ENCODE results near the gene RIMBP2.

The RIMBP2 gene

GRCh38 chr12:130667421-130667960, 48.6 kb downstream of the RIMBP2 start:
- no peak for DNase-seq (ENCODE audit: low read depth)
- H3K4me3 ChIP-seq (ENCODE audit: low read depth, low read length): no peak overlapping the region
- no peak for TF ChIP-seq CTCF (IDR thresholded peaks at IDR 0.05; ENCODE audit: control insufficient read depth, extremely low read depth, insufficient read depth)

GRCh38 chr12:130666645-130667044, 49.5 kb downstream of the RIMBP2 start:
- H3K4me3 ChIP-seq (ENCODE audit: low read depth, low read length): no peak overlapping the region
- TF ChIP-seq CTCF (IDR thresholded peaks at IDR 0.05; ENCODE audit: control insufficient read depth, extremely low read depth, insufficient read depth): no peak
- no peak for DNase-seq (ENCODE audit: low read depth)

GRCh38 chr12:130665753-130666152, 50.3 kb downstream of the RIMBP2 start:
- TF ChIP-seq CTCF (IDR thresholded peaks at IDR 0.05; ENCODE audit: control insufficient read depth, extremely low read depth, insufficient read depth): no peak
- no peak for DNase-seq (ENCODE audit: low read depth)
- H3K4me3 ChIP-seq (ENCODE audit: low read depth, low read length): no peak overlapping the region

GRCh38 chr12:130664772-130665171, 51.3 kb downstream of the RIMBP2 start:
- no peak for TF ChIP-seq CTCF (IDR thresholded peaks at IDR 0.05; ENCODE audit: control insufficient read depth, extremely low read depth, insufficient read depth)
- no peak for DNase-seq (ENCODE audit: low read depth)
- H3K4me3 ChIP-seq (ENCODE audit: low read depth, low read length): no peak overlapping the region

- H3K4me3 ChIP-seq (ENCODE audit: low read depth, low read length): no peak overlapping the region
- TF ChIP-seq CTCF (IDR thresholded peaks at IDR 0.05; ENCODE audit: control insufficient read depth, extremely low read depth, insufficient read depth): no peak
- no peak for DNase-seq (ENCODE audit: low read depth)
These were observed 51.8 kb downstream of the RIMBP2 start for GRCh38 chr12:130664252-130664651.

- DNase-seq (ENCODE audit: low read depth): no peak
- H3K4me3 ChIP-seq (ENCODE audit: low read depth, low read length): no peak overlapping the region
- TF ChIP-seq CTCF (IDR thresholded peaks at IDR 0.05; ENCODE audit: control insufficient read depth, extremely low read depth, insufficient read depth): no peak
These were observed 52.6 kb downstream of the RIMBP2 start for GRCh38 chr12:130663514-130663913.

All from LNCaP clone FGC (cell line).